Left lobe of liver (tissue), 2 donors: ENCODE data around the gene SIRPA. TPM values are rescaled to one million over a fixed set of nuclear protein-coding genes. Genes with fewer than 3 reads are reported as not detected.

Experiments used
- ATAC-seq: fragments of 200-7000 bp; cut with Tn5 transposase; one replicate; pipeline ENCODE4 v1.9.1; 2020; ENCODE audit warnings: mild to moderate bottlenecking, moderate library complexity
- DNase-seq: peaks from one replicate; pipeline ENCODE4 v3.0.0-alpha.2; 2020; ENCODE audit warnings: low spot score
- total RNA-seq: library from RNA; stranded (reverse); gene quantifications from one replicate; pipeline ENCODE4 v1.2.1, GENCODE V29; 2021
- donor health status: DM: no; HTN: no; CAD: no; lungs with moderate emphysema.
- donor health status: DM: no; HTN: yes; CAD: no.

Gene SIRPA
- total RNA-seq, 1 donor from 2014 or later, result 35.9 TPM

DNA sequence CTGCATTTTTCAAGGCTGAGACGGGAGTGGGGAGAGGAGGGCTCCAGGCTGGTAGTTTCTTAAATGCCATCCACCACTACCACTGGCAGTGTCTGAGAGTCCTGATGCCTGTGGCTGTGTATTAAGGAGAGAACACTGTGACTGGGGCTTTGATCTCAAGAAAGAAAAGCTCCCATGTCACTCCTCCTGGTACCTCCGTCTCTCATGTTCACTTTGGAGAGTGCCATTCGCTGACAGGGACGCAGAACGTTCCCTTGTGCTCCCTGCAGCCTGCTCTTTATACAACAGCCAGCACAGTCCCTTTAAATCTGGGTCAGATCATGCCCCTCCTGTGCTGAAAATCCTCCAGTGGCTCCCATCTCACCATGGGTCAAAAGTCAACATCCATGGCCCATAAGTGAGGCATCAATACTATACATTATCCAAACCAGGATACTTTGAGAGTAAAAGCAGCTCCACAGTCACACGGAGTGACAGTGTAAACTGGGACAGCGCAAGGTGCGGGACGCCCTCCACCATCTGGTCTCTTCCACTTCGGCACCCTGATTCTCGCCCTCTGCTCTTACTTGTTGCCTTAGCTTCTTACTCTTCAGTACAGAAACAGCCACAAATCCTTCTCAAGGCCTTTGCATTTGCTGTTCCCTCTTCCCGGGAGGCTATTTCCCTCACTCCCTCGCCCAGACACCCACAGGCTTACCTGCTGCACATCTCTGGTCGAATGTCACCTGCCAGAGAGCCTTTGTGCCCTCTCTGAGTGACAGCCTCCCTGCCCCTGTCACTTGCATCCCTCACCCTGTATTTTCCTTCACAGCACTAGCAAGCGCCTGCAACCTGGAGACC is 78.6 kb downstream of the SIRPA start:
- ATAC-seq, result no peak
- no peak for DNase-seq

DNA sequence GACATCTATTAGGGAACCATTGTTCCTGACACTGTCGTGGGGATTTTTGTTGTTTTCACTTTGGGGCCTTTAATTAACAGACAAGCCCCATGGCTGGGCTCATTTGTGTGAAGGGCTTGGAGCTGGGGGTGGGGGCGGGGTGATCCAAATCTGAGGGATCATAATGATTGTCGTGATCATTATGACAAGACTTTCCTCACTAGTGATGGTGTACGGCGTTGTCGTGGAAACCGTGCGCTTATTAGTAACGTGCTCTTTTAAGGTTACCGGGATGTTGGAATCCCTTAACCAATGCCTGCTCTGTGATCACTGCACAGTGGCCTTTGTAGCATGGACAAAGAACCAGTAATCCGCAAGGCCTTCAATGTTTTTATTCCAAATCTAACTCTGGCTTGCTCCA is 80.1 kb downstream of the SIRPA start:
- no peak for ATAC-seq
- no peak for DNase-seq

DNA sequence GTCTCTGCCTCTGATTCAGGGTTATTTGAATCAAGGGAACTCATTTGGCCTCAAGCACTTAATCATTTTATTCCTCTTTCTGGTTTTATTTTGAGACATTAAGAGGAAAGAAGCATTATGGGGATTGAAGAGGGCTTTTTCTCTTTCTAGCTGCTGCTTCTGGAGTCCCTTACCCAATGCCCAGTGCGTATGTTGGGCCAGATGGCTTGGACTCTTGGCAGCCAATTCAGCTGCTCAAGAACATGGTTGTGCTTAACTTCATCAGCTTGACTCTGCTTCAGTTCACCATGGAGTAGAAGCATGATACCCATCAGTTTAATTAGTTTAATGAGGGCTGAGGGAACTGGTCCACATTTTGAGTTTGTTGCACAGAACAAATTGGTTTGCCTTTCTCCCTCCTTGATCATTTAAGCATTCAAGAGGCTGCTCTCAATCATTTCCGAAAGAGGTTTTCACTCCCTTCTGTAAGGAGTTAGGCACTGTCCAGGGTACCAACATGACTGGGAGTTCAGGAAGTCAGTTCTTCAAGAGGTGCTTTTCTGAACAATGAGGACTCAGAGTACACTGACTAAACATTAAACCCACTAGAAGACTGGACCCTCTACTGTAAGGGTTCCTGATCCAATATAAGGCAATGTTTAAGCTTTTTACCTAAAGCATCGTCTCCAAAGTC is 84.0 kb downstream of the SIRPA start:
- no peak for ATAC-seq
- no peak for DNase-seq

DNA sequence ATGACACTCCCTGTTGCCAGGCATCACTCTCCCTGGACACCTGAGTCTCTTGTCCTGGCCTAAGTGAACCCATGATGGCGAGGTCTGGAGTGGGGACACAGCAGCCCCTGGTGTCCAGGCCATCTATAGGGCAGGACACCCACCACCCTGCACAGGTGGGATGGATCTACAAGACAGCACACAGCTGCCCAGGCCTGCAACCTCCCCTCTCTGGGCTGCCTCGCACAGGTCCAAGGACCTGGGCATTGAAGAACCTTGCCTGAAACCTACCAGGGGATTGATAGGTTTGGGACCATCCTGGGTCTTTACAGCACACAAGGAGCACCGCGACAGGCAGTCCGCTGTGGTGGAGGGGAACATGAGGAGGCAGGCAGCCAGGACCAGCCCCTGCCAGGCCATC is 87.5 kb downstream of the SIRPA start:
- DNase-seq (no peak), ATAC-seq (no peak)

DNA sequence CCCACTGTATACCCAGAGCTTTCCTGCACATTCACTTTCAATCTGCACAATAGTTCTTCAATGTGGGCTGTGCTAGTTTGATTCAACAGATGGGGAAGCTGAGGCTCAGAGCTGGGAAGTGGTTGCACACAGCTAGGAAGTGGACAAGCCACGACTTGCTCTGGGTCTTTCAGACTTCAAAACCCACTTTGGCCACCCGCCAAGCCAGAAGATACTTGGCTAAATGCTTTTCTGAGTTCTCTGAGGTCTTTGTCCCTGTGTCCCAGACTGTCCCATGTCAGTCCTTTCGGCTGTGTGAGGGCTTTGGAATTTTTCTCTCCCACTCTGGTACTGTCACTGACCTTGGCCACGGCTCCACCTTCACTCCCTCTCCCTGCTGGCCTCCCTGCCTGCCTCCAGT is 88.1 kb downstream of the SIRPA start:
- ATAC-seq (no peak), DNase-seq (no peak)

DNA sequence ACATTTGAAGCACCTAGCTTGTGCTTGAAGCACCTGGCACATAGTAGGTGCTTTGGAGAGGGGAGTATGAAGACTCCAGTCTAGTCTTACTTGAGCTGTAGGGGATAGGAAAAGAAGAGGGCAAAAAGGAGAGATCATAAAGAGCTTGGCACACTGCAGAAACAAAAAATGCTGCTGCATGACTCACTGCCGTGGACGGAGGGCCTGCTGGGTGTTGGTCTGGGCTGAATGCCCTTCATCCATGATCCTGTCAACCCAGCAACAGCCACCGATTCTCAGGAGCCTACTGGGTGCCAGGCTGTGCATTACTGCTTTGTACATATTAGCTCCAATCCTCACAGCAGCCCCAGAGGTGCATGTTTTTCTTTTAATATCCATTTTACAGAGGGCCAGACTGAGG is 92.6 kb downstream of the SIRPA start:
- DNase-seq, result no peak
- ATAC-seq, result no peak

Other genes with a start within 250 kb of the SIRPA start
- not detected for gene SIRPG, start 237.6 kb upstream of the SIRPA start, total RNA-seq
- gene PDYN, start 98.7 kb downstream of the SIRPA start, total RNA-seq, result not detected
- gene STK35, start 206.4 kb downstream of the SIRPA start, total RNA-seq, result 10.1 TPM